ENCODE data around the gene LRRC34. TPM values are rescaled to one million over a fixed set of nuclear protein-coding genes. Genes with fewer than 3 reads are reported as not detected.

LRRC34 gene
- total and polyA plus RNA-seq, 10 of the 15 experiments (the other 5 are each of a cell fraction or from before 2014, with no cell fraction given): 0.24 to 3.7 (median 1.7) TPM

GRCh38 chr3:169760479-169760878 is 52.2 kb downstream of the LRRC34 start:
- 0 out of 2 replicates have a peak, but pooled peaks cover 3% of the 10 kb centered on the region for H3K4me1 ChIP-seq (ENCODE audit: control insufficient read depth, insufficient read depth, low read length)
- no peaks in the 10 kb centered on the region for H3K36me3 ChIP-seq (ENCODE audit: control insufficient read depth in 2 of 2, insufficient read depth in 2 of 2, low read length in 1 of 2)
- ChIA-PET SMC1A (ENCODE audit: uncharacterized antibody, unreplicated experiment) (interaction anchor here (0.6 to 1.7 kb wide), 3 partner anchors 16 to 295 kb away, joined by 3 read pairs; no protein-coding TSS in a partner anchor), POLR2A (no interaction called here), CTCF (interaction anchor here (0.7 to 2.5 kb wide), 7 partner anchors 13 to 650 kb away, joined by 3 to 12 read pairs (median 5); partner anchors contain the start of genes MYNN and SEC62), RAD21 (ENCODE audit: unreplicated experiment) (interaction anchor here (0.9 kb wide), 1 partner anchor 100 kb away, joined by 4 read pairs; no protein-coding TSS in a partner anchor)
- no peaks in the 10 kb centered on the region for H3K27me3 ChIP-seq (replicated peaks in 1 of 2; ENCODE audit: control insufficient read depth in 2 of 2, insufficient read depth in 2 of 2, low read length in 1 of 2)
- intact Hi-C loops (cut with micrococcal nuclease; ENCODE audit: unreplicated experiment): loop anchor here (5.0 kb wide), 4 partner anchors 207 to 422 kb away; partner anchors contain the start of genes GPR160, PHC3 and SEC62
- peak; percentile 39; the same call in 1 of the 2 replicates for TF ChIP-seq JUNB (IDR thresholded peaks at IDR 0.05)
- no peak for TF ChIP-seq WRNIP1 (IDR thresholded peaks at IDR 0.05; ENCODE audit: borderline replicate concordance, low read depth, low read length)
- ATAC-seq (no peak), FAIRE-seq (no peak), DNase-seq (ENCODE audit: low read depth, low spot score) (no peak)
- BruUV-seq (replicated peaks): no TSS peak
- H3K79me2 ChIP-seq (ENCODE audit: control insufficient read depth, insufficient read depth, low read length): no peaks in the 10 kb centered on the region
- H3K9me3 ChIP-seq (replicated peaks; ENCODE audit: control insufficient read depth, insufficient read depth, low read length): no peaks in the 10 kb centered on the region; the same call in 2 of the 3 replicates
- H3K4me3 ChIP-seq: no peak overlapping the region
- no peak overlapping the region for H3K4me2 ChIP-seq (ENCODE audit: control insufficient read depth, insufficient read depth)
- 59% methylated on average over 4 of the region's 4 CpGs for WGBS (ENCODE audit: insufficient coverage, insufficient replicate concordance, low lambda C conversion rate, missing lambda C conversion rate)
- in situ Hi-C loops (cut with MboI): no loop called here
- no peaks in the 10 kb centered on the region for H4K20me1 ChIP-seq (ENCODE audit: control insufficient read depth, insufficient read depth)
- H3K27ac ChIP-seq (ENCODE audit: control insufficient read depth, insufficient read depth): no peak overlapping the region
- H3K9ac ChIP-seq (ENCODE audit: control insufficient read depth, insufficient read depth, low read length): no peak overlapping the region
- H2AFZ ChIP-seq (ENCODE audit: control insufficient read depth, low read depth, low read length): no peak overlapping the region

GRCh38 chr3:169759256-169759655 is 53.4 kb downstream of the LRRC34 start:
- BruUV-seq (replicated peaks): no TSS peak
- no peaks in the 10 kb centered on the region for H3K79me2 ChIP-seq (ENCODE audit: control insufficient read depth, insufficient read depth, low read length)
- DNase-seq (ENCODE audit: low read depth, low spot score) (no peak), FAIRE-seq (peak; percentile 41), ATAC-seq (peak; percentile 49)
- intact Hi-C loops (cut with micrococcal nuclease; ENCODE audit: unreplicated experiment): no loop called here
- no peak overlapping the region for H3K9ac ChIP-seq (ENCODE audit: control insufficient read depth, insufficient read depth, low read length)
- no peaks in the 10 kb centered on the region for H3K36me3 ChIP-seq (ENCODE audit: control insufficient read depth in 2 of 2, insufficient read depth in 2 of 2, low read length in 1 of 2)
- TF ChIP-seq BCL11A (IDR thresholded peaks at IDR 0.05; ENCODE audit: low read depth, low read length) (0 out of 2 replicates have a peak, but pooled peaks have one; percentile 26), IKZF2 (IDR thresholded peaks at IDR 0.05) (peak in 1 of 2 experiments; percentile 27; a peak in 2 of 4 replicates), POU2F2 (IDR thresholded peaks at IDR 0.05; ENCODE audit: borderline replicate concordance, low read depth, low read length) (no peak), GABPA (IDR thresholded peaks at IDR 0.05; ENCODE audit: low read depth) (peak; percentile 49; the same call in 1 of the 2 replicates), MTA2 (IDR thresholded peaks at IDR 0.05; ENCODE audit: low read depth) (peak; percentile 75), JUNB (IDR thresholded peaks at IDR 0.05) (peak; percentile 54; the same call in 1 of the 2 replicates), RUNX3 (IDR thresholded peaks at IDR 0.05; ENCODE audit: low read length) (peak; percentile 70), PAX8 (IDR thresholded peaks at IDR 0.05) (no peak), ATF7 (IDR thresholded peaks at IDR 0.05; ENCODE audit: low read depth) (peak; percentile 53; the same call in 1 of the 2 replicates), TBL1XR1 (IDR thresholded peaks at IDR 0.05; ENCODE audit: low read depth, low read length) (no peak), NFYB (IDR thresholded peaks at IDR 0.05; ENCODE audit: insufficient read depth, low read depth, low read length) (no peak)
- TF ChIP-seq, protein P1, sequence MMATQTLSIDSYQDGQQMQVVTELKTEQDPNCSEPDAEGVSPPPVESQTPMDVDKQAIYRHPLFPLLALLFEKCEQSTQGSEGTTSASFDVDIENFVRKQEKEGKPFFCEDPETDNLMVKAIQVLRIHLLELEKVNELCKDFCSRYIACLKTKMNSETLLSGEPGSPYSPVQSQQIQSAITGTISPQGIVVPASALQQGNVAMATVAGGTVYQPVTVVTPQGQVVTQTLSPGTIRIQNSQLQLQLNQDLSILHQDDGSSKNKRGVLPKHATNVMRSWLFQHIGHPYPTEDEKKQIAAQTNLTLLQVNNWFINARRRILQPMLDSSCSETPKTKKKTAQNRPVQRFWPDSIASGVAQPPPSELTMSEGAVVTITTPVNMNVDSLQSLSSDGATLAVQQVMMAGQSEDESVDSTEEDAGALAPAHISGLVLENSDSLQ (IDR thresholded peaks at IDR 0.05): peak; percentile 31; the same call in 1 of the 2 replicates
- 0 out of 4 replicates have a peak, but pooled peaks cover 0 to 2% of the 10 kb centered on the region in 2 experiments for H3K27me3 ChIP-seq (replicated peaks in 1 of 2; ENCODE audit: control insufficient read depth in 2 of 2, insufficient read depth in 2 of 2, low read length in 1 of 2)
- no peak overlapping the region for H2AFZ ChIP-seq (ENCODE audit: control insufficient read depth, low read depth, low read length)
- in situ Hi-C loops (cut with MboI): no loop called here
- 0 out of 2 replicates have a peak, but pooled peaks cover 3% of the 10 kb centered on the region for H3K4me1 ChIP-seq (ENCODE audit: control insufficient read depth, insufficient read depth, low read length)
- no peaks in the 10 kb centered on the region for H4K20me1 ChIP-seq (ENCODE audit: control insufficient read depth, insufficient read depth)
- H3K4me2 ChIP-seq (ENCODE audit: control insufficient read depth, insufficient read depth): no peak overlapping the region
- RAD21 ChIA-PET (ENCODE audit: unreplicated experiment): interaction anchor here (0.8 kb wide), 1 partner anchor 10 kb away, joined by 3 read pairs; the partner anchor contains the start of gene ACTRT3
- 34% methylated on average over 2 of the region's 2 CpGs for WGBS (ENCODE audit: insufficient coverage, insufficient replicate concordance, low lambda C conversion rate, missing lambda C conversion rate)
- H3K27ac ChIP-seq (ENCODE audit: control insufficient read depth, insufficient read depth): no peak overlapping the region
- SMC1A ChIA-PET (ENCODE audit: uncharacterized antibody, unreplicated experiment): interaction anchor here (1.0 to 1.7 kb wide), 4 partner anchors 15 to 327 kb away, joined by 3 to 5 read pairs (median 3); no protein-coding TSS in a partner anchor
- no peaks in the 10 kb centered on the region for H3K9me3 ChIP-seq (replicated peaks; ENCODE audit: control insufficient read depth, insufficient read depth, low read length)
- POLR2A ChIA-PET: interaction anchor here (0.6 kb wide), 1 partner anchor 10 kb away, joined by 4 read pairs; no protein-coding TSS in a partner anchor
- H3K4me3 ChIP-seq: no peak overlapping the region
- CTCF ChIA-PET: interaction anchor here (0.6 kb wide), 1 partner anchor 277 kb away, joined by 3 read pairs; no protein-coding TSS in a partner anchor
